HG02678 (cell line): ENCODE results near the gene SLC25A26.
"Not testable (repeated sequence)": the region's sequence is repeated elsewhere in the genome, so short reads cannot be mapped to it uniquely, and the experiment has no call there.

Source experiments
- ATAC-seq: cut with Tn5 transposase; IDR thresholded peaks from one replicate; pipeline ENCODE4 v1.9.1; 2021; ENCODE audit warnings: mild to moderate bottlenecking, moderate library complexity; ENCODE audit not compliant: unreplicated experiment

SLC25A26 gene

GRCh38 chr3:66267906-66268305 is 47.1 kb downstream of the SLC25A26 start:
- no peak for ATAC-seq

GRCh38 chr3:66268864-66269263 is 48.1 kb downstream of the SLC25A26 start:
- ATAC-seq = no peak

GRCh38 chr3:66269411-66269810 is 48.6 kb downstream of the SLC25A26 start:
- ATAC-seq = no peak

GRCh38 chr3:66270288-66270687 is 49.5 kb downstream of the SLC25A26 start:
- no peak for ATAC-seq

GRCh38 chr3:66270701-66271100 is 49.9 kb downstream of the SLC25A26 start:
- ATAC-seq = no peak

GRCh38 chr3:66271231-66271630 is 50.4 kb downstream of the SLC25A26 start:
- no peak for ATAC-seq

- no peak for ATAC-seq
Observed at GRCh38 chr3:66272016-66272415, 51.2 kb downstream of the SLC25A26 start.

- ATAC-seq = not testable (repeated sequence)
Observed at GRCh38 chr3:66274837-66275236, 54.0 kb downstream of the SLC25A26 start.

GRCh38 chr3:66276705-66277274 is 56.0 kb downstream of the SLC25A26 start:
- ATAC-seq = peak; percentile 63

- no peak for ATAC-seq
Observed at GRCh38 chr3:66279168-66279567, 58.4 kb downstream of the SLC25A26 start.

- no peak for ATAC-seq
Observed at GRCh38 chr3:66280304-66280703, 59.5 kb downstream of the SLC25A26 start.

- ATAC-seq = not testable (repeated sequence)
Observed at GRCh38 chr3:66291922-66292321, 71.1 kb downstream of the SLC25A26 start.

- no peak for ATAC-seq
Observed at GRCh38 chr3:66297260-66297873, 76.6 kb downstream of the SLC25A26 start.

- ATAC-seq = no peak
Observed at GRCh38 chr3:66297900-66298299, 77.1 kb downstream of the SLC25A26 start.

GRCh38 chr3:66298591-66298990 is 77.8 kb downstream of the SLC25A26 start:
- ATAC-seq = no peak

- not testable (repeated sequence) for ATAC-seq
Observed at GRCh38 chr3:66299085-66299484, 78.3 kb downstream of the SLC25A26 start.

GRCh38 chr3:66299891-66300290 is 79.1 kb downstream of the SLC25A26 start:
- ATAC-seq = no peak

- ATAC-seq = peak; percentile 68
Observed at GRCh38 chr3:66302288-66302687, 81.5 kb downstream of the SLC25A26 start.

GRCh38 chr3:66303491-66303901 is 82.7 kb downstream of the SLC25A26 start:
- ATAC-seq = peak; percentile 75

GRCh38 chr3:66304293-66304692 is 83.5 kb downstream of the SLC25A26 start:
- ATAC-seq = no peak

GRCh38 chr3:66306086-66306485 is 85.3 kb downstream of the SLC25A26 start:
- ATAC-seq = not testable (repeated sequence)

- not testable (repeated sequence) for ATAC-seq
Observed at GRCh38 chr3:66306991-66307390, 86.2 kb downstream of the SLC25A26 start.

GRCh38 chr3:66312039-66312438 is 91.2 kb downstream of the SLC25A26 start:
- no peak for ATAC-seq
